Measurements from ENCODE around the gene UNC13B. TPM values are rescaled to one million over a fixed set of nuclear protein-coding genes. Genes with fewer than 3 reads are reported as not detected.

Gene UNC13B
- total RNA-seq, 1 experiment from 2014 or later = 9.8 TPM

DNA sequence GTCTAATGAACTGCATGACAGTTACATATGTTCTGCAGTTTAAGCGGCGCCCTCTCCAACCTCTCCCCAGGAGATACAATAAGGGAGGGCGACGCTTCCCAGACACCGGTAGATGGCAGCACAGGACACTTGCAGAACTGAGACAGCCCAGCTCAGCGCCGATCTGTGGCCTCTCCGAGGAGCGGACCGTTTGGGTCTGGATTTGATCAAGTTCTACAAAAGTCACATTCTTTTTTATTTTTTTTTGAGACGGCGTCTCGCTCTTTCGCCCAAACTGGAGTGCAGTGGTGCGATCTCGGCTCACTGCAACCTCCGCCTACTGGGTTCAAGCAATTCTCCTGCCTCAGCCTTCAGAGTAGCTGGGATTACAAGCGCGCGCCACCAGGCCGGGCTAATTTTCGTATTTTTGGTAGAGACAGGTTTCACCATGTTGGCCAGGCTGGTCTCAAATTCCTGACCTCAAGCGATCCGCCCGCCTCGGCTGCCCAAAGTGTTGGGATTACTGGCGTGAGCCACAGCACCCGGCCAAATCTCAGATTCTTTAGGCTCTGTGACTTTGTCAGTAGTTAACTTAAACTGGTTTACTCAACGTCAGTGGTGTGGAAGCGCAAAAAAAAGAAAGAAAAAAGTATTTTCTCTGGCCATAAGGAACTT lies 44.8 kb upstream of the UNC13B start:
- no peaks in the 10 kb centered on the region for H3K79me2 ChIP-seq (ENCODE audit: low read length)
- POLR2A ChIA-PET (ENCODE audit: unreplicated experiment) = interaction anchor here (0.6 kb wide), 1 partner anchor 157 kb away, joined by 3 read pairs; no protein-coding TSS in a partner anchor
- H3K9me3 ChIP-seq (ENCODE audit: low read length) = no peaks in the 10 kb centered on the region
- peaks cover 32% of the 10 kb centered on the region for H3K4me1 ChIP-seq (ENCODE audit: insufficient read depth, low read length)
- no peaks in the 10 kb centered on the region for H4K20me1 ChIP-seq (ENCODE audit: low read length)
- peak overlapping the region; percentile 36 for H3K27ac ChIP-seq (ENCODE audit: low read length)
- H3K4me2 ChIP-seq (ENCODE audit: low read length) = peak overlapping the region; percentile 99
- DNase-seq (peak; percentile 89), ATAC-seq (peak; percentile 53)
- H3K9me2 ChIP-seq (replicated peaks; ENCODE audit: low read length) = no peaks in the 10 kb centered on the region
- H2AFZ ChIP-seq (ENCODE audit: low read length) = peak overlapping the region; percentile 93
- no peaks in the 10 kb centered on the region; the same call in 1 of the 2 replicates for H3K36me3 ChIP-seq (ENCODE audit: low read depth, low read length)
- no peaks in the 10 kb centered on the region for H3K27me3 ChIP-seq (ENCODE audit: low read length)
- CTCF ChIA-PET = interaction anchor here (0.7 to 1.7 kb wide), 2 partner anchors 142 to 268 kb away, joined by 3 to 11 read pairs; no protein-coding TSS in a partner anchor
- H3F3A ChIP-seq (ENCODE audit: low read length, unreplicated experiment) = no peaks in the 10 kb centered on the region
- intact Hi-C loops (cut with micrococcal nuclease) = loop anchor here (1.0 to 5.0 kb wide), 5 partner anchors 45 to 435 kb away; partner anchors contain the start of gene UNC13B
- H3K4me3 ChIP-seq (ENCODE audit: low read length) = peak overlapping the region; percentile 83
- no TSS peak for BruUV-seq (replicated peaks)
- H3K9ac ChIP-seq (ENCODE audit: low read length) = peak overlapping the region; percentile 54; the same call in 1 of the 2 replicates
- TF ChIP-seq, protein P1, sequence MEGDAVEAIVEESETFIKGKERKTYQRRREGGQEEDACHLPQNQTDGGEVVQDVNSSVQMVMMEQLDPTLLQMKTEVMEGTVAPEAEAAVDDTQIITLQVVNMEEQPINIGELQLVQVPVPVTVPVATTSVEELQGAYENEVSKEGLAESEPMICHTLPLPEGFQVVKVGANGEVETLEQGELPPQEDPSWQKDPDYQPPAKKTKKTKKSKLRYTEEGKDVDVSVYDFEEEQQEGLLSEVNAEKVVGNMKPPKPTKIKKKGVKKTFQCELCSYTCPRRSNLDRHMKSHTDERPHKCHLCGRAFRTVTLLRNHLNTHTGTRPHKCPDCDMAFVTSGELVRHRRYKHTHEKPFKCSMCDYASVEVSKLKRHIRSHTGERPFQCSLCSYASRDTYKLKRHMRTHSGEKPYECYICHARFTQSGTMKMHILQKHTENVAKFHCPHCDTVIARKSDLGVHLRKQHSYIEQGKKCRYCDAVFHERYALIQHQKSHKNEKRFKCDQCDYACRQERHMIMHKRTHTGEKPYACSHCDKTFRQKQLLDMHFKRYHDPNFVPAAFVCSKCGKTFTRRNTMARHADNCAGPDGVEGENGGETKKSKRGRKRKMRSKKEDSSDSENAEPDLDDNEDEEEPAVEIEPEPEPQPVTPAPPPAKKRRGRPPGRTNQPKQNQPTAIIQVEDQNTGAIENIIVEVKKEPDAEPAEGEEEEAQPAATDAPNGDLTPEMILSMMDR (conservative IDR thresholded peaks at IDR 0.05; ENCODE audit: low read depth, low read length) = peak; percentile 87
- TF ChIP-seq EZH2phosphoT487 (IDR thresholded peaks at IDR 0.05; ENCODE audit: borderline replicate concordance, low read length) (no peak), EZH2 (IDR thresholded peaks at IDR 0.05; ENCODE audit: low read length, unreplicated experiment) (no peak)

DNA sequence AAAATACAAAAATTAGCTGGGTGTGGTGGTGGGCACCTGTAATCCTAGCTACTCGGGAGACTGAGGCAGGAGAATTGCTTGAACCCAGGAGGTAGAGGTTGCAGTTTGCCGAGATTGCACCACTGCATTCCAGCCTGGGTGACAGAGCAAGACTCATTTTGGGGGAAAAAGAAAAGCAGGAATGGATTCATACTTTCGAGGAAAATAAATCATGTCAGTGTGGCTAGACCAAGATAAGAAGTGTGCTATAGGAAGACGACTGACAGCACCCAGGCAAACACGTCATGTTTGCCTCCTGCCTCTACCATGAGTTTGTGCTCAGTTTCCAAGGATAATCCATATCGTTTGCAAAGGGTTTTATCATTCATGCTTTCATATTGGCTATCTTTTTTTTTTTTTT lies 26.9 kb upstream of the UNC13B start:
- Histone ChIP-seq H3K9me2 (replicated peaks; ENCODE audit: low read length) (no peaks in the 10 kb centered on the region), H3K9ac (ENCODE audit: low read length) (no peak overlapping the region), H3K4me1 (ENCODE audit: insufficient read depth, low read length) (no peaks in the 10 kb centered on the region), H3K36me3 (ENCODE audit: low read depth, low read length) (no peaks in the 10 kb centered on the region), H3K27me3 (ENCODE audit: low read length) (no peaks in the 10 kb centered on the region), H3K27ac (ENCODE audit: low read length) (no peak overlapping the region), H4K20me1 (ENCODE audit: low read length) (no peaks in the 10 kb centered on the region), H2AFZ (ENCODE audit: low read length) (no peak overlapping the region), H3K4me3 (ENCODE audit: low read length) (no peak overlapping the region), H3K4me2 (ENCODE audit: low read length) (no peak overlapping the region), H3F3A (ENCODE audit: low read length, unreplicated experiment) (no peaks in the 10 kb centered on the region), H3K9me3 (ENCODE audit: low read length) (no peaks in the 10 kb centered on the region), H3K79me2 (ENCODE audit: low read length) (no peaks in the 10 kb centered on the region)
- ChIA-PET POLR2A (ENCODE audit: unreplicated experiment) (no interaction called here), CTCF (no interaction called here)
- BruUV-seq (replicated peaks) = no TSS peak
- ATAC-seq = no peak
- DNase-seq = no peak
- intact Hi-C loops (cut with micrococcal nuclease) = no loop called here
- no peak for TF ChIP-seq EZH2 (IDR thresholded peaks at IDR 0.05; ENCODE audit: low read length, unreplicated experiment)
- TF ChIP-seq EZH2phosphoT487 (IDR thresholded peaks at IDR 0.05; ENCODE audit: borderline replicate concordance, low read length) = no peak
- TF ChIP-seq, protein P1 (conservative IDR thresholded peaks at IDR 0.05; ENCODE audit: low read depth, low read length) = no peak

DNA sequence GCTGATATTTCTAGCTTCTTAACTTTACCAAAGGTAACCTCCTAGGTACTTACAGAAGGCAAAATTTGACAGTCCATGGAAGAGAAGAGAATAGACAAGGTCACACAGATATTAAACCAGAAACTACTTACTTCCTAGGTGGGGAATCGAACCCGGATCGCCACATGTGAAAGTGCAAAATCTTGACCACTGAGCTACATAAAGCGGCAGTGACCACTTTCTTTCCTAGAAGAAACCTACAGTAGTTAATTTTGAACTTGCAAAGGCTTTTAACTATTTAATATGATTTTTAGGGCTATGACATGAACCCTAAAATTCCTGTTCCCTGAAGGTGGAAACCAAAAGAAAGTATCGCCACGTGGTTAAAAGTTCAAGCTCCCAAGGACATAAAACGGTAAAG lies 25.8 kb upstream of the UNC13B start:
- Histone ChIP-seq H3K4me3 (ENCODE audit: low read length) (no peak overlapping the region), H2AFZ (ENCODE audit: low read length) (no peak overlapping the region), H3K9ac (ENCODE audit: low read length) (no peak overlapping the region), H3K4me1 (ENCODE audit: insufficient read depth, low read length) (no peaks in the 10 kb centered on the region), H3F3A (ENCODE audit: low read length, unreplicated experiment) (no peaks in the 10 kb centered on the region), H3K27me3 (ENCODE audit: low read length) (no peaks in the 10 kb centered on the region), H3K27ac (ENCODE audit: low read length) (no peak overlapping the region), H3K36me3 (ENCODE audit: low read depth, low read length) (no peaks in the 10 kb centered on the region), H4K20me1 (ENCODE audit: low read length) (no peaks in the 10 kb centered on the region), H3K9me3 (ENCODE audit: low read length) (no peaks in the 10 kb centered on the region), H3K4me2 (ENCODE audit: low read length) (no peak overlapping the region), H3K79me2 (ENCODE audit: low read length) (no peaks in the 10 kb centered on the region), H3K9me2 (replicated peaks; ENCODE audit: low read length) (no peaks in the 10 kb centered on the region)
- intact Hi-C loops (cut with micrococcal nuclease) = no loop called here
- POLR2A ChIA-PET (ENCODE audit: unreplicated experiment) = no interaction called here
- TF ChIP-seq EZH2 (IDR thresholded peaks at IDR 0.05; ENCODE audit: low read length, unreplicated experiment) (no peak), EZH2phosphoT487 (IDR thresholded peaks at IDR 0.05; ENCODE audit: borderline replicate concordance, low read length) (no peak)
- TF ChIP-seq, protein P1 (conservative IDR thresholded peaks at IDR 0.05; ENCODE audit: low read depth, low read length) = no peak
- DNase-seq (no peak), ATAC-seq (no peak)
- BruUV-seq (replicated peaks) = no TSS peak
- CTCF ChIA-PET = no interaction called here
